PC-3 (cell line): ENCODE data around the gene EP400.

Experiments
- EZH2 ChIP-seq: fragments of 300-600 bp; sonication (generic); IDR thresholded peaks from one replicate; pipeline ENCODE4 v1.6.1; 2017; ENCODE audit warnings: antibody characterized with exemption, mild to moderate bottlenecking, low read length; ENCODE audit not compliant: unreplicated experiment
- TF ChIP-seq, protein P1 (sequence below): fragments of 300-600 bp; sonication (generic); conservative IDR thresholded peaks from 2 replicates; pipeline ENCODE4 v1.5.1; 2017; ENCODE audit warnings: antibody characterized with exemption, low read depth, mild to moderate bottlenecking, low read length

DNA sequence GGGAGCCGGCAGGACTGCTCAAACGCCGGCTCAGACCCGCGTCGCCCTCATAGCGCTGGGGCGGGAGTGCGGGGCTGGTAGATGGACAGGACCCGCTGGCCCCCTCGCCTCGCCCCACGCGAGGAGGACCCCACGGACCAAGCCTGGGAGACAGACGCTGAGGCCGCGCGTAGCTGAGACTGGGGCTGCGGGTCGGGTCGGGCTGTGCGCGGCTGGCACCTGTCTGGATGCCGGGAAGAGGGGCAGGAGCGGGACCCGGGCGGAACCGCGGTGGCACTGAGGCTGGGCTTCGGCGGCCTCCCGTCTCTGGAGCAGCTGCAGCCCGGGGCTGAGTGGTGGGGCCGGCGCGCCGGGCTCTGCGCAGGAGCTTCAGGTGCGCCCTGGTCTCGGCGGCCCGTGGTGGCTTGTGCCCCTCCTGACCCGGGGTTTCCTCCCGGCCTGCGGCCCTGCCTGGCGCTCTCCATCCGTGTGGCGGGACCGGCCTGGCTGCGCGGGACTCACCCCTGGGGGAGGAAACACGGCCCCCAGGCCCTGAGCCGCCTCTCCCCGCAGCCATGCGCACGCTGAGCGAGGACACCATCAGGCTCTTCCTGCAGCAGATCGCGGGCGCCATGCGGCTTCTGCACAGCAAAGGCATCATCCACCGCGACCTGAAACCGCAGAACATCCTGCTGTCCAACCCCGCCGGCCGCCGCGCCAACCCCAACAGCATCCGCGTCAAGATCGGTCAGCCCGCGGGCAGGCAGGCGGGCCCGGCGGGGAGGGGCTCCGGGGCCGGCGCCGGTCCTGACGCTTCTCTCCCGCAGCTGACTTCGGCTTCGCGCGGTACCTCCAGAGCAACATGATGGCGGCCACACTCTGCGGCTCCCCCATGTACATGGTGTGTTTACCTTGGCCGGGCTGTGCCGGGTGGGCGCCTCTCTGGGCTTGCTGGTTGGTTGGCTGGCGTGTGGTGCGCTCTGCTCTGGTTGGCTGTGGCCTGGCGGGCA, 41.4 kb upstream of the EP400 start:
- TF ChIP-seq, protein P1, sequence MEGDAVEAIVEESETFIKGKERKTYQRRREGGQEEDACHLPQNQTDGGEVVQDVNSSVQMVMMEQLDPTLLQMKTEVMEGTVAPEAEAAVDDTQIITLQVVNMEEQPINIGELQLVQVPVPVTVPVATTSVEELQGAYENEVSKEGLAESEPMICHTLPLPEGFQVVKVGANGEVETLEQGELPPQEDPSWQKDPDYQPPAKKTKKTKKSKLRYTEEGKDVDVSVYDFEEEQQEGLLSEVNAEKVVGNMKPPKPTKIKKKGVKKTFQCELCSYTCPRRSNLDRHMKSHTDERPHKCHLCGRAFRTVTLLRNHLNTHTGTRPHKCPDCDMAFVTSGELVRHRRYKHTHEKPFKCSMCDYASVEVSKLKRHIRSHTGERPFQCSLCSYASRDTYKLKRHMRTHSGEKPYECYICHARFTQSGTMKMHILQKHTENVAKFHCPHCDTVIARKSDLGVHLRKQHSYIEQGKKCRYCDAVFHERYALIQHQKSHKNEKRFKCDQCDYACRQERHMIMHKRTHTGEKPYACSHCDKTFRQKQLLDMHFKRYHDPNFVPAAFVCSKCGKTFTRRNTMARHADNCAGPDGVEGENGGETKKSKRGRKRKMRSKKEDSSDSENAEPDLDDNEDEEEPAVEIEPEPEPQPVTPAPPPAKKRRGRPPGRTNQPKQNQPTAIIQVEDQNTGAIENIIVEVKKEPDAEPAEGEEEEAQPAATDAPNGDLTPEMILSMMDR = no peak
- no peak for TF ChIP-seq EZH2
